SK-N-SH (cell line): Measurements from ENCODE around the gene FGF22. TPM values are rescaled to one million over a fixed set of nuclear protein-coding genes. Genes with fewer than 3 reads are reported as not detected.

Source experiments
- CTCF ChIA-PET: fragments of 300-600, 350-600 bp; formaldehyde crosslinking; extraction: SDS; loops from one replicate; lab custom pipeline; 2021; lab: Yijun Ruan, JAX
- POLR2A ChIA-PET: fragments of 350-600 bp; sonication (Branson Sonifier 250); formaldehyde crosslinking; extraction: SDS; loops from one replicate; lab custom pipeline; 2020; ENCODE audit warnings: antibody characterized with exemption, inconsistent platforms; lab: Yijun Ruan, JAX
- DNase-seq: peaks from one replicate; pipeline ENCODE4 v3.0.0; 2012
- H2AFZ ChIP-seq: fragments of 200-600 bp; sonication (generic); 2 replicates; pipeline ENCODE4 v1.8.1; 2016; ENCODE audit warnings: antibody characterized with exemption, mild to moderate bottlenecking, low read depth
- H3F3A ChIP-seq: fragments of 200-600 bp; sonication (generic); replicated peaks from 2 replicates; pipeline ENCODE3; 2016; ENCODE audit warnings: antibody characterized with exemption, mild to moderate bottlenecking; ENCODE audit not compliant: insufficient read depth
- H3K27ac ChIP-seq, 2 experiments: fragments of 200-500 bp in 1 of 2; fragments of 200-600 bp in 1 of 2; sonication (Bioruptor generic) in 1 of 2; sonication (generic), shearing (Covaris generic) in 1 of 2; 2 replicates each; pipeline versions ENCODE4 v1.5.1 to v1.6.1; 2014 to 2016; ENCODE audit warnings: low read depth in 2 of 2, inconsistent platforms in 1 of 2, low read length in 1 of 2, mild to moderate bottlenecking in 1 of 2, mixed read lengths in 1 of 2
- H3K27me3 ChIP-seq: fragments of 200-600 bp; sonication (generic), shearing (Covaris generic); 2 replicates; pipeline ENCODE4 v1.6.1; 2016; ENCODE audit warnings: mixed run types; ENCODE audit not compliant: insufficient read depth
- H3K36me3 ChIP-seq, 2 experiments: fragments of 200-500 bp in 1 of 2; fragments of 200-600 bp in 1 of 2; sonication (Bioruptor generic) in 1 of 2; sonication (generic) in 1 of 2; replicated peaks in 1 of 2; 2 replicates each; pipeline versions ENCODE3 to v1.5.1; 2014 to 2016; ENCODE audit warnings: low read length in 1 of 2, mild to moderate bottlenecking in 1 of 2; ENCODE audit not compliant: insufficient read depth in 2 of 2, control insufficient read depth in 1 of 2
- H3K4me1 ChIP-seq, 2 experiments: fragments of 200-500 bp in 1 of 2; fragments of 200-600 bp in 1 of 2; sonication (Bioruptor generic) in 1 of 2; sonication (generic), shearing (Covaris generic) in 1 of 2; 2 replicates each; pipeline versions ENCODE4 v1.5.1 to v1.6.1; 2014 to 2016; ENCODE audit warnings: low read depth in 1 of 2, low read length in 1 of 2, mixed run types in 1 of 2; ENCODE audit not compliant: insufficient read depth in 2 of 2, control insufficient read depth in 1 of 2
- H3K4me2 ChIP-seq: fragments of 200-600 bp; sonication (generic), shearing (Covaris generic); 2 replicates; pipeline ENCODE4 v1.6.1; 2017; ENCODE audit warnings: mixed run types
- H3K4me3 ChIP-seq, 2 experiments: fragments of 200-500 bp in 1 of 2; fragments of 200-600 bp in 1 of 2; sonication (Bioruptor generic) in 1 of 2; sonication (generic), shearing (Covaris generic) in 1 of 2; 2 replicates each; pipeline versions ENCODE4 v1.5.1 to v1.8.1; 2014 to 2016; ENCODE audit warnings: low read depth in 2 of 2, inconsistent platforms in 1 of 2, low read length in 1 of 2, mild to moderate bottlenecking in 1 of 2, mixed read lengths in 1 of 2, moderate library complexity in 1 of 2
- H3K79me2 ChIP-seq: fragments of 200-600 bp; sonication (generic); 2 replicates; pipeline ENCODE4 v1.8.1; 2017; ENCODE audit warnings: mild to moderate bottlenecking; ENCODE audit not compliant: insufficient read depth
- H3K9ac ChIP-seq: fragments of 200-600 bp; sonication (generic); 2 replicates; pipeline ENCODE4 v1.6.1; 2017; ENCODE audit warnings: mixed run types
- H3K9me2 ChIP-seq: fragments of 200-600 bp; sonication (generic); 2 replicates; pipeline ENCODE4 v1.6.1; 2017; ENCODE audit warnings: mixed run types
- H3K9me3 ChIP-seq: fragments of 200-600 bp; sonication (generic); 2 replicates; pipeline ENCODE4 v1.6.1; 2017; ENCODE audit warnings: mixed run types, mild to moderate bottlenecking, moderate library complexity
- H4K20me1 ChIP-seq: fragments of 200-600 bp; sonication (generic); 2 replicates; pipeline ENCODE4 v1.6.1; 2017; ENCODE audit warnings: mild to moderate bottlenecking, mixed run types; ENCODE audit not compliant: insufficient read depth
- CHD2 ChIP-seq: fragments of 150-350 bp; IDR thresholded peaks from 2 replicates; pipeline ENCODE4 v1.6.1; 2018; ENCODE audit warnings: low read length; ENCODE audit not compliant: partially characterized antibody
- CTCF ChIP-seq: fragments of 200-600 bp; sonication (generic); IDR thresholded peaks from 2 replicates; pipeline ENCODE4 v1.6.1; 2017; ENCODE audit warnings: antibody characterized with exemption, mild to moderate bottlenecking, moderate library complexity
- ELF1 ChIP-seq: IDR thresholded peaks from 2 replicates; pipeline ENCODE4 v1.4.0; 2012
- EZH2phosphoT487 ChIP-seq: fragments of 200-600 bp; sonication (generic); IDR thresholded peaks from 2 replicates; pipeline ENCODE4 v1.6.1; 2017; ENCODE audit warnings: low read depth, mixed run types, mild to moderate bottlenecking, antibody characterized with exemption, moderate library complexity, borderline replicate concordance
- FOSL2 ChIP-seq: IDR thresholded peaks from 2 replicates; pipeline ENCODE4 v1.4.0; 2012; ENCODE audit warnings: low read depth, mild to moderate bottlenecking, moderate library complexity, borderline replicate concordance
- GABPA ChIP-seq: IDR thresholded peaks from 2 replicates; pipeline ENCODE4 v1.4.0; 2012; ENCODE audit warnings: low read depth, mild to moderate bottlenecking
- GATA2 ChIP-seq: sonication (generic); formaldehyde crosslinking; IDR thresholded peaks from 2 replicates; pipeline ENCODE4 v1.5.0; 2020; ENCODE audit warnings: mild to moderate bottlenecking, missing genetic modification reagents
- IRF3 ChIP-seq: fragments of 150-350 bp; IDR thresholded peaks from 2 replicates; pipeline ENCODE4 v1.6.1; 2016; ENCODE audit warnings: mild to moderate bottlenecking, low read depth, low read length
- JUND ChIP-seq: IDR thresholded peaks from 2 replicates; pipeline ENCODE4 v1.4.0; 2012
- MEF2A ChIP-seq: IDR thresholded peaks from 2 replicates; pipeline ENCODE4 v1.4.0; 2012; ENCODE audit warnings: low read depth, borderline replicate concordance
- POLR2AphosphoS5 ChIP-seq: IDR thresholded peaks from 2 replicates; pipeline ENCODE4 v1.6.1; 2012; ENCODE audit warnings: low read depth, low read length
- RAD21 ChIP-seq: IDR thresholded peaks from 2 replicates; pipeline ENCODE4 v1.6.1; 2012; ENCODE audit warnings: mild to moderate bottlenecking, low read length
- SMC3 ChIP-seq: IDR thresholded peaks from 2 replicates; pipeline ENCODE4 v1.6.1; 2012; ENCODE audit warnings: low read depth, low read length, improper control_type of control experiment
- TAF1 ChIP-seq: IDR thresholded peaks from 2 replicates; pipeline ENCODE4 v1.6.1; 2012; ENCODE audit warnings: low read depth, mild to moderate bottlenecking, low read length, moderate library complexity, borderline replicate concordance
- TCF12 ChIP-seq: IDR thresholded peaks from 2 replicates; pipeline ENCODE4 v1.4.0; 2012
- TEAD4 ChIP-seq: IDR thresholded peaks from 2 replicates; pipeline ENCODE4 v1.4.0; 2012; ENCODE audit warnings: mild to moderate bottlenecking, borderline replicate concordance; ENCODE audit not compliant: insufficient read depth
- ZBTB33 ChIP-seq: IDR thresholded peaks from 2 replicates; pipeline ENCODE4 v1.4.0; 2012; ENCODE audit warnings: low read depth, borderline replicate concordance
- WGBS: methylation state at CpG from one replicate; pipeline ENCODE4 v1.1.6; 2017; ENCODE audit warnings: low lambda C conversion rate; 5-methylcytosine and 5-hydroxymethylcytosine counted together
- polyA plus RNA-seq, 3 experiments: library from polyadenylated mRNA; depleted of rRNA; stranded (reverse); fragments of >200 nt; gene quantifications; 2 replicates each; pipeline ENCODE4 v1.2.3, GENCODE V29; 2012

Gene FGF22
- polyA plus RNA-seq, 1 of the 3 experiments (the other 2 are of a cell fraction) = 0.62 TPM

GRCh38 chr19:647566-648284 lies 8.0 kb downstream of the FGF22 start (continued):
- TF ChIP-seq ZBTB33 (no peak), POLR2AphosphoS5 (no peak)

GRCh38 chr19:648305-648704 lies 8.6 kb downstream of the FGF22 start:
- H3F3A ChIP-seq = no peaks in the 10 kb centered on the region
- no peak overlapping the region for H3K27ac ChIP-seq
- TF ChIP-seq SMC3 (no peak), JUND (no peak), RAD21 (no peak), GABPA (no peak), TAF1 (no peak), CHD2 (no peak), EZH2phosphoT487 (no peak), ELF1 (no peak), IRF3 (no peak), POLR2AphosphoS5 (no peak), GATA2 (no peak), TCF12 (no peak), FOSL2 (no peak), TEAD4 (no peak), CTCF (no peak), MEF2A (no peak)
- TF ChIP-seq, all 33 proteins: peak for 0
- H3K4me3 ChIP-seq = no peak overlapping the region
- POLR2A ChIA-PET = no interaction called here
- H3K9me2 ChIP-seq = no peaks in the 10 kb centered on the region
- peaks cover 18% of the 10 kb centered on the region for H3K79me2 ChIP-seq
- H3K4me1 ChIP-seq = no peaks in the 10 kb centered on the region
- no peaks in the 10 kb centered on the region for H3K9me3 ChIP-seq
- H3K36me3 ChIP-seq = peaks cover 0 to 63% of the 10 kb centered on the region in 2 experiments
- no peak overlapping the region for H3K4me2 ChIP-seq
- no peaks in the 10 kb centered on the region for H3K27me3 ChIP-seq
- no peak for DNase-seq
- WGBS = 95% methylated on average over 13 of the region's 29 CpGs
- CTCF ChIA-PET = no interaction called here
- no peak overlapping the region for H2AFZ ChIP-seq
- no peak overlapping the region for H3K9ac ChIP-seq
- peaks cover 16% of the 10 kb centered on the region for H4K20me1 ChIP-seq
